Right lobe of liver (tissue), 6 donors: ENCODE results near the gene PTPRN2. TPM values are rescaled to one million over a fixed set of nuclear protein-coding genes. Genes with fewer than 3 reads are reported as not detected.

Source experiments
- ATAC-seq, 4 donors: fragments of 200-7000 bp; cut with Tn5 transposase; one replicate each; pipeline ENCODE4 v1.9.1; 2020; ENCODE audit warnings: mild to moderate bottlenecking in 4 of 4, moderate library complexity in 4 of 4
- DNase-seq, 3 donors: peaks; one replicate each; pipeline ENCODE4 v3.0.0-alpha.2; 2020
- H3K27ac ChIP-seq, 3 donors: fragments of 200-600 bp; one replicate each; pipeline ENCODE4 v1.8.0; 2022
- H3K27me3 ChIP-seq, 2 donors: fragments of 200-600 bp; one replicate each; pipeline ENCODE4 v1.8.0; 2022
- H3K36me3 ChIP-seq, 4 donors: fragments of 200-600 bp; sonication (generic) in 1 of 4; one replicate each; pipeline versions ENCODE4 v1.5.1 to v1.8.0; 2017 to 2022; ENCODE audit warnings: control low read depth in 1 of 4
- H3K4me1 ChIP-seq, 4 donors: fragments of 200-600 bp; sonication (generic) in 1 of 4; one replicate each; pipeline versions ENCODE4 v1.5.1 to v1.8.0; 2017 to 2022; ENCODE audit warnings: control low read depth in 1 of 4
- H3K4me3 ChIP-seq, 3 donors: fragments of 200-600 bp; one replicate each; pipeline ENCODE4 v1.8.0; 2022
- H3K9me3 ChIP-seq, 4 donors: fragments of 200-600 bp; sonication (generic) in 1 of 4; one replicate each; pipeline versions ENCODE4 v1.5.1 to v1.8.0; 2017 to 2022; ENCODE audit warnings: control low read depth in 1 of 4
- CTCF ChIP-seq, 4 donors: fragments of 200-600 bp in 3 of 4; fragments of 450-650 bp in 1 of 4; IDR thresholded peaks; one replicate each; pipeline versions ENCODE4 v1.5.1 to v1.8.0; 2016 to 2022; ENCODE audit warnings: antibody characterized with exemption in 4 of 4, mild to moderate bottlenecking in 2 of 4
- POLR2A ChIP-seq: fragments of 450-650 bp; IDR thresholded peaks from one replicate; pipeline ENCODE4 v1.6.1; 2017; ENCODE audit warnings: antibody characterized with exemption, mild to moderate bottlenecking
- WGBS: methylation state at CpG from one replicate; pipeline ENCODE4 v1.1.6; 2018; ENCODE audit warnings: low coverage, low lambda C conversion rate; ENCODE audit not compliant: insufficient coverage; ENCODE audit errors: missing lambda C conversion rate; 5-methylcytosine and 5-hydroxymethylcytosine counted together
- intact Hi-C, 2 donors: fragments of 100-400 bp; cut with DNase I; formaldehyde crosslinking; loops; one replicate each; pipeline versions ENCODE4 v1.11.2 to v1.14.1; 2022
- total RNA-seq, 6 experiments: library from RNA; depleted of rRNA in 2 of 6; stranded (reverse); fragments of >200 nt in 2 of 6; fragmentation: NEBNext Ultra II Directional in 3 of 6; extraction: Animal tissue kit (Norgen Biotek cat#: 25700) in 3 of 6; gene quantifications; one replicate each; pipeline versions ENCODE4 v1.1.0 to v1.2.4, GENCODE V29; 2016 to 2023
- donor health status: DM: no; HTN: yes; CAD: no.
- donor health status: DM: no; HTN: no; CAD: no.
- donor health status: DM: no; HTN: no; CAD: no.
- donor health status: DM: no; HTN: yes; CAD: no.
- donor health status: DM: no; HTN: yes; CAD: no.

Gene PTPRN2
- total RNA-seq, 6 experiments from 2014 or later = 0.15 to 0.87 (median 0.67) TPM

GRCh38 chr7:158469396-158470051 lies 118.1 kb downstream of the PTPRN2 start:
- Histone ChIP-seq H3K4me1 (no peaks in the 10 kb centered on the region), H3K4me3 (no peak overlapping the region), H3K36me3 (no peaks in the 10 kb centered on the region), H3K9me3 (no peaks in the 10 kb centered on the region), H3K27me3 (no peaks in the 10 kb centered on the region), H3K27ac (no peak overlapping the region)
- 33% methylated on average over 8 of the region's 8 CpGs for WGBS
- DNase-seq (no peak), ATAC-seq (no peak)
- intact Hi-C loops = no loop called here
- TF ChIP-seq POLR2A (no peak), CTCF (IDR thresholded peaks at IDR 0.05) (no peak)

- TF ChIP-seq POLR2A (no peak), CTCF (IDR thresholded peaks at IDR 0.05) (no peak)
- ATAC-seq (no peak), DNase-seq (no peak)
- Histone ChIP-seq H3K4me1 (no peaks in the 10 kb centered on the region), H3K9me3 (no peaks in the 10 kb centered on the region), H3K36me3 (no peaks in the 10 kb centered on the region), H3K4me3 (no peak overlapping the region), H3K27ac (no peak overlapping the region), H3K27me3 (no peaks in the 10 kb centered on the region)
- WGBS = 68% methylated on average over 7 of the region's 9 CpGs
- intact Hi-C loops = no loop called here
Observed at GRCh38 chr7:158468700-158469296, 118.8 kb downstream of the PTPRN2 start.

- Histone ChIP-seq H3K4me3 (no peak overlapping the region), H3K36me3 (no peaks in the 10 kb centered on the region), H3K9me3 (no peaks in the 10 kb centered on the region), H3K27me3 (no peaks in the 10 kb centered on the region), H3K27ac (no peak overlapping the region), H3K4me1 (no peaks in the 10 kb centered on the region)
- WGBS = 8% methylated on average over 10 of the region's 10 CpGs
- intact Hi-C loops = no loop called here
- ATAC-seq (no peak), DNase-seq (no peak)
- no peak for TF ChIP-seq CTCF (IDR thresholded peaks at IDR 0.05)
- TF ChIP-seq POLR2A = no peak
Observed at GRCh38 chr7:158468181-158468580, 119.4 kb downstream of the PTPRN2 start.

- Histone ChIP-seq H3K36me3 (no peaks in the 10 kb centered on the region), H3K4me3 (no peak overlapping the region), H3K27ac (no peak overlapping the region), H3K27me3 (no peaks in the 10 kb centered on the region), H3K4me1 (no peaks in the 10 kb centered on the region), H3K9me3 (no peaks in the 10 kb centered on the region)
- no peak for ATAC-seq
- WGBS = 53% methylated on average over 7 of the region's 7 CpGs
- intact Hi-C loops = no loop called here
- TF ChIP-seq CTCF (IDR thresholded peaks at IDR 0.05) = no peak
- TF ChIP-seq POLR2A = no peak
- no peak for DNase-seq
Observed at GRCh38 chr7:158467562-158467961, 120.1 kb downstream of the PTPRN2 start.
